Stimulated activated CD4-positive, alpha-beta T cell treated with anti-CD3 and anti-CD28 coated beads, Interleukin-1b, Interleukin-23, amount 100 ng/mL, for 1 hour (primary cell): ENCODE measurements around the gene SLC17A9.

Source experiments
- DNase-seq, 2 donors: peaks; one replicate each; pipeline ENCODE4 v3.0.0-alpha.2; 2020; ENCODE audit warnings: low read depth in 2 of 2

SLC17A9 gene

DNA sequence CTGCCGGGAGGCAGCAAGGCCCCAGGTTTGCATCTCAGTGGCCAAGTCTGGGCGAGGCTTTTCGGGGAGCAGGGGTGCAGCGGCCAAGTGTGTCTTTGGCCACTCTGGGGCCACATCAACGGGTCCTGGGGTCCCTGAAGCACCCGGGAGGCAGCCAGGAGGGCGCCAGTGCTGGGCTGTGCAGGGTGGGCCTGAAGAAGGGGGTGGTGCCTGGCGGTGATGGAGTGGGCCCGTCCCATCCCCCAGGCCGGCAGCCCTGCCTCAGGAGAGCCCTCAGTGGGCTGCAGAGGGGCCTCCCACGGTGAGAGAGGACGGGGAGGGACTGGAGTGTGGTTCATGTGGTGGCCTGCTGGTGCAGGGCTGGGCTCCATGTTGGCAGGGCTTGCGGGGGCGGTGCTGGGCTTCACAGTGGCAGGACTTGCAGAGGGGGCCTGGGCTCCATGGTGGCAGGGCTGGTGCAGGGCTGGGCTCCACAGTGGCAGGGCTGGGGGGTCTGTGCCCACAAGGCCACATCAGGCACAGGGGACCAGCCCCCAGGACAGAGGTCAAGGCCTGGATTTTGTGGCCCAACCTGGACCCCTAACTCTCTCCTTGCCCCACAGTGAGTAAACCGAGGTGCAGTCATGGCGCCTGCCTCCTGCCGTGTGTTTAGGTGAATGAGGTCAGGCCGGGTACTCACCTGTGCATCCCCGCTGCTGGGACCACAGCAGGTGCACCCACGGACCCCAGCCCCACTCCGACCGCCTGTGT is 64.7 kb downstream of the SLC17A9 start:
- no peak for DNase-seq

DNA sequence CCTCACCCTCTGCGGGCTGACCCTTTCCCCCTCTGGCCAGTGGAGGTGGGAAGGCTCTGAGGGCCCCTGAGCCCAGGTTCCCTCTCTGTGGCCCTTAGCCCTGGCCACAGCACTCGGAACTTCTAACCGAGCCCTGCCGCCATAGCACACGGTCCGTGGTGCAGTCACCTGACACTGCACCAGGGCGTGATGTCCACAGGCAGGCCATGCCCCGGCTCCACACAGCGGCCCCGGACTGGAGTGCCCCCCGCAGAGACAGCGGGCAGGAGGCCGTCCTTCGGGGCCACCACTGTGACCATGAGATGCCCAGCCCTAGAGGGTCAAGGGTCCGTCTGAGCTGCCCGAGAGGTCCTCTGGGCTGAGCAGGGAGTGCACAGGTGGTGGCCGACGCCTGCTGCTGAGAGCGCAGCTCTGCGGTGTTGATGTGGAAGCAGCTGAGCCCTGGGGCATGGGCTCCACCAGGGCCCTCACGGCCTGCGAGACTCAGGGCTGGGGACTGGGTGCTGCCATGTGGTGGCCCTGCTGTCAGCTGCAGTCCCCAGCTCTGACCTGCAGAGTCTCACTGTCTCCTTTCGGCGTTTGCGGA is 65.4 kb downstream of the SLC17A9 start:
- DNase-seq, result no peak
